HG03460 (cell line): ENCODE results near the gene SFMBT2.
"Not testable (repeated sequence)": the region's sequence is repeated elsewhere in the genome, so short reads cannot be mapped to it uniquely, and the experiment has no call there.

ENCODE experiments used
- ATAC-seq: cut with Tn5 transposase; IDR thresholded peaks from one replicate; pipeline ENCODE4 v1.9.1; 2021; ENCODE audit not compliant: unreplicated experiment

Gene SFMBT2

GRCh38 chr10:7192061-7192460, 218.8 kb downstream of the SFMBT2 start:
- ATAC-seq, result no peak

GRCh38 chr10:7190772-7191171, 220.1 kb downstream of the SFMBT2 start:
- not testable (repeated sequence) for ATAC-seq

GRCh38 chr10:7189909-7190308, 220.9 kb downstream of the SFMBT2 start:
- ATAC-seq, result no peak

GRCh38 chr10:7188456-7189050, 222.3 kb downstream of the SFMBT2 start:
- ATAC-seq, result no peak

GRCh38 chr10:7186387-7187018, 224.3 kb downstream of the SFMBT2 start:
- no peak for ATAC-seq

- ATAC-seq, result no peak
These were observed 225.5 kb downstream of the SFMBT2 start for GRCh38 chr10:7185367-7185690.

GRCh38 chr10:7184660-7185366, 226.0 kb downstream of the SFMBT2 start:
- ATAC-seq, result peak; percentile 76

- ATAC-seq, result not testable (repeated sequence)
These were observed 226.7 kb downstream of the SFMBT2 start for GRCh38 chr10:7184116-7184515.

GRCh38 chr10:7182327-7182726, 228.5 kb downstream of the SFMBT2 start:
- not testable (repeated sequence) for ATAC-seq

- ATAC-seq, result no peak
These were observed 229.4 kb downstream of the SFMBT2 start for GRCh38 chr10:7181420-7181819.

GRCh38 chr10:7179536-7179935, 231.3 kb downstream of the SFMBT2 start:
- no peak for ATAC-seq

GRCh38 chr10:7173948-7174347, 236.9 kb downstream of the SFMBT2 start:
- ATAC-seq, result no peak

GRCh38 chr10:7171825-7172224, 239.0 kb downstream of the SFMBT2 start:
- no peak for ATAC-seq

GRCh38 chr10:7170626-7171322, 240.1 kb downstream of the SFMBT2 start:
- no peak for ATAC-seq

- ATAC-seq, result no peak
These were observed 242.4 kb downstream of the SFMBT2 start for GRCh38 chr10:7168414-7168813.

- ATAC-seq, result no peak
These were observed 245.2 kb downstream of the SFMBT2 start for GRCh38 chr10:7165500-7166177.

GRCh38 chr10:7164955-7165354, 245.9 kb downstream of the SFMBT2 start:
- no peak for ATAC-seq

GRCh38 chr10:7162331-7162730, 248.5 kb downstream of the SFMBT2 start:
- ATAC-seq, result no peak

GRCh38 chr10:7161484-7162250, 249.2 kb downstream of the SFMBT2 start:
- no peak for ATAC-seq

GRCh38 chr10:7159928-7160327, 250.9 kb downstream of the SFMBT2 start:
- ATAC-seq, result no peak

GRCh38 chr10:7159517-7159916, 251.3 kb downstream of the SFMBT2 start:
- ATAC-seq, result no peak
